Glutamatergic neuron (in vitro differentiated cells): ENCODE measurements around the gene PDLIM4. TPM values are rescaled to one million over a fixed set of nuclear protein-coding genes. Genes with fewer than 3 reads are reported as not detected.

Experiments
- DNase-seq: peaks from one replicate; pipeline ENCODE4 v3.0.0; 2022
- H3K27ac Mint-ChIP-seq: one replicate; pipeline ENCODE4 v1.8.0; 2020; ENCODE audit warnings: mild to moderate bottlenecking, mixed read lengths, inconsistent platforms; ENCODE audit not compliant: unreplicated experiment
- H3K27me3 Mint-ChIP-seq: one replicate; pipeline ENCODE4 v1.8.0; 2020; ENCODE audit warnings: mild to moderate bottlenecking, moderate library complexity, mixed read lengths, inconsistent platforms; ENCODE audit not compliant: unreplicated experiment
- H3K36me3 Mint-ChIP-seq: one replicate; pipeline ENCODE4 v1.8.0; 2020; ENCODE audit warnings: mild to moderate bottlenecking, mixed read lengths, inconsistent platforms; ENCODE audit not compliant: unreplicated experiment
- H3K4me1 Mint-ChIP-seq: one replicate; pipeline ENCODE4 v1.8.0; 2020; ENCODE audit warnings: mild to moderate bottlenecking, low read depth, mixed read lengths, inconsistent platforms; ENCODE audit not compliant: unreplicated experiment
- H3K4me3 Mint-ChIP-seq: one replicate; pipeline ENCODE4 v1.8.0; 2020; ENCODE audit warnings: mild to moderate bottlenecking, mixed read lengths, inconsistent platforms; ENCODE audit not compliant: unreplicated experiment
- H3K9me3 Mint-ChIP-seq: one replicate; pipeline ENCODE4 v1.8.0; 2020; ENCODE audit warnings: mild to moderate bottlenecking, moderate library complexity, mixed read lengths, inconsistent platforms; ENCODE audit not compliant: unreplicated experiment
- total RNA-seq: library from RNA; stranded (reverse); fragmentation: NEBNext Ultra II Directional; extraction: Animal tissue kit (Norgen Biotek cat#: 25700); gene quantifications from one replicate; pipeline ENCODE4 v1.2.1, GENCODE V29; 2021; ENCODE audit not compliant: unreplicated experiment
- TF ChIP-seq, protein P1 (sequence below): fragments of 200-600 bp; sonication (generic); IDR thresholded peaks from one replicate; pipeline ENCODE4 v1.5.0; 2021; ENCODE audit not compliant: partially characterized antibody, unreplicated experiment

PDLIM4 gene
- total RNA-seq, 1 donor from 2014 or later = 81.6 TPM

DNA sequence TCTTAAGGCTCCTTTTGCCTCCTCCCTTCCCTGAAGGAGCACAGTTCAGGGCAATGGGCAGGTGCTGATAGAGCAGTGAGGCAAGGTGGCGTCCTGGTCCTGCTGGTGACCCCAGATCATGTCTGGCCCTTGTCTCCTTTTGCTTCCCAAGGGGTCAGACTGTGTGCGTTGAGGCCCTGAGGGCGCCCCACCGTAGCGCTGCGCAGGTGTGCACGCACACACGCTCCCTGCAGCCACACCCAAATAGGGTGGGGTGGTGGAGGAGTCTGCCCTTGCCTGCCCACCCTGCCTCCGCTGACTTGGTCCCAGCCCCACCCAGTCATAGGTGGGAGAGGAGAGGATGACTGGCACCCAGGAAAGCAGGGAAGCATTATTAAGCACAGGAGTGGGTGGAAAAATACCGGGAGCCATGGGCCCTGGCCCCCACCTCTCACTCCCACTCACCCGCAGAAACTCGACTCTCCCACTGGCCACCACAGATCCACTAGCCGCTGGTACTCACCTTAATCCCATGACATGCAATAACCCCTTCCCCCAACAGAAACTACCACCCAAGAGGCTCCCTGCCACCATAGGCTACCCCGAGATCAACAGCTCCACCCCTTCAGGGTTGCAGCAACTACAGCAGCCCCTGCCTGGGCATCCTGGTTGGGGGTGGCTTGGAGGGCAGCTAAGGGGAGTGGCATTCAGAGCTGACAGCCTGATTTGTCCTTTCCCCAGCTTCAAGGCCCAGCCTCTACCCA is 16.7 kb downstream of the PDLIM4 start:
- no peak for DNase-seq
- Mint-ChIP-seq H3K9me3 (peaks cover 13% of the 10 kb centered on the region), H3K27me3 (peaks cover 19% of the 10 kb centered on the region), H3K4me3 (no peak overlapping the region), H3K4me1 (peaks cover 23% of the 10 kb centered on the region), H3K27ac (no peak overlapping the region), H3K36me3 (no peaks in the 10 kb centered on the region)
- TF ChIP-seq, protein P1, sequence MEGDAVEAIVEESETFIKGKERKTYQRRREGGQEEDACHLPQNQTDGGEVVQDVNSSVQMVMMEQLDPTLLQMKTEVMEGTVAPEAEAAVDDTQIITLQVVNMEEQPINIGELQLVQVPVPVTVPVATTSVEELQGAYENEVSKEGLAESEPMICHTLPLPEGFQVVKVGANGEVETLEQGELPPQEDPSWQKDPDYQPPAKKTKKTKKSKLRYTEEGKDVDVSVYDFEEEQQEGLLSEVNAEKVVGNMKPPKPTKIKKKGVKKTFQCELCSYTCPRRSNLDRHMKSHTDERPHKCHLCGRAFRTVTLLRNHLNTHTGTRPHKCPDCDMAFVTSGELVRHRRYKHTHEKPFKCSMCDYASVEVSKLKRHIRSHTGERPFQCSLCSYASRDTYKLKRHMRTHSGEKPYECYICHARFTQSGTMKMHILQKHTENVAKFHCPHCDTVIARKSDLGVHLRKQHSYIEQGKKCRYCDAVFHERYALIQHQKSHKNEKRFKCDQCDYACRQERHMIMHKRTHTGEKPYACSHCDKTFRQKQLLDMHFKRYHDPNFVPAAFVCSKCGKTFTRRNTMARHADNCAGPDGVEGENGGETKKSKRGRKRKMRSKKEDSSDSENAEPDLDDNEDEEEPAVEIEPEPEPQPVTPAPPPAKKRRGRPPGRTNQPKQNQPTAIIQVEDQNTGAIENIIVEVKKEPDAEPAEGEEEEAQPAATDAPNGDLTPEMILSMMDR = no peak

DNA sequence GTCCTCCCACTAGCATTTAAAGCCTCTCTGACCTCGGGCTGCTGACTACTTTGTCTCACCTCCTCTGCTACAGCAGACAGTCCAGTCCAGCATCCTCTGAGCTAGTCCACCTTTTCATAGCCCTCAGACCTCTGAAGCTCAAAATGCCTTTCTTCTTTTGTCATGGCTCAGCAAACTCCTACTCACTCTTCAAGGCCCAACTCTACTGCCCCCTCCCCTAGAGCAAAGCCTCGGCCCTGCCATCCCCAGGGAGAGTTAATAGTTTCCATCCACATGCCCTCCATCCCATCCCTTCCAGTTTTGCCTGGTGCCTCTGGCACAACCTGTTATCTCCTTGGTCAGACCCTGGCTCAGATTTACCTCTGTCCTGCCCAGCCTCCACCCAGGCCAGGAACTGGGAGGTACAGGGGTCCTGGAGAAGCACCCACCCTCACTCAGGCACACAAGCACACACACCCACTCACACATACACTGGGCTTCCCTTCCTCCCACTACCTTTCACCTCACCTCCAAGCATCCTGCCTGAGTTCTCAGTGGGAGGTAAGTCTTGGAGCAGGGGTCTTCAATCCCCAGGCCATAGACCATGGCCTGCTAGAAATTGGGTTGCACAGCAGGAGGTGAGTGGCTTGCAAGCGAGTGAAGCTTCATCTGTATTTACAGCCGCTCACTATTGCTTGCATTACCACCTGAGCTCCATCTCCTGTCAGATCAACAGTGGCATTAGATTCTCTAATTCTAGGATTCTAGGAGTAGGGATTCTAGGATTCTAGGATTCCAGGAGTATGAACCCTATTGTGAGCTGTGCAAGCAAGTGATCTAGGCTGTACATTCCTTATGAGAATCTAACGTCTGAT is 18.1 kb downstream of the PDLIM4 start:
- H3K4me1 Mint-ChIP-seq = peaks cover 17% of the 10 kb centered on the region
- DNase-seq = no peak
- H3K9me3 Mint-ChIP-seq = peaks cover 13% of the 10 kb centered on the region
- peaks cover 20% of the 10 kb centered on the region for H3K27me3 Mint-ChIP-seq
- no peaks in the 10 kb centered on the region for H3K36me3 Mint-ChIP-seq
- H3K4me3 Mint-ChIP-seq = no peak overlapping the region
- TF ChIP-seq, protein P1 = no peak
- peak overlapping the region; percentile 22 for H3K27ac Mint-ChIP-seq

GRCh38 chr5:132277256-132277655 is 19.8 kb downstream of the PDLIM4 start:
- H3K27ac Mint-ChIP-seq = no peak overlapping the region
- TF ChIP-seq, protein P1 = no peak

GRCh38 chr5:132277971-132278853 is 20.7 kb downstream of the PDLIM4 start:
- H3K27ac Mint-ChIP-seq = no peak overlapping the region
- TF ChIP-seq, protein P1 = no peak
- H3K36me3 Mint-ChIP-seq = no peaks in the 10 kb centered on the region
- DNase-seq = no peak
- H3K27me3 Mint-ChIP-seq = peaks cover 10% of the 10 kb centered on the region
- H3K4me1 Mint-ChIP-seq = peaks cover 8% of the 10 kb centered on the region
- H3K4me3 Mint-ChIP-seq = no peak overlapping the region
- H3K9me3 Mint-ChIP-seq = peaks cover 7% of the 10 kb centered on the region

More at GRCh38 chr5:132277256-132277655, 19.8 kb downstream of the PDLIM4 start:
- Mint-ChIP-seq H3K9me3 (peaks cover 11% of the 10 kb centered on the region), H3K36me3 (no peaks in the 10 kb centered on the region), H3K4me3 (no peak overlapping the region), H3K27me3 (peaks cover 17% of the 10 kb centered on the region), H3K4me1 (peaks cover 13% of the 10 kb centered on the region)
- DNase-seq = no peak
